Measurements from ENCODE around the gene HSPB2. TPM values are rescaled to one million over a fixed set of nuclear protein-coding genes. Genes with fewer than 3 reads are reported as not detected.
A peak's percentile ranks its signal among the peaks of the same experiment; 100 is the strongest.

HSPB2 gene
- total RNA-seq, 1 donor from 2014 or later: not detected

GRCh38 chr11:111909378-111909777 lies 3.2 kb upstream of the HSPB2 start:
- no peak overlapping the region for H3K4me3 Mint-ChIP-seq (ENCODE audit: low read depth)
- peaks cover 3% of the 10 kb centered on the region for H3K9me3 Mint-ChIP-seq (ENCODE audit: low read depth)
- TF ChIP-seq CTCF (IDR thresholded peaks at IDR 0.05; ENCODE audit: unreplicated experiment): no peak
- peaks cover 13% of the 10 kb centered on the region for H3K4me1 Mint-ChIP-seq (ENCODE audit: low read depth)
- H3K27me3 Mint-ChIP-seq: peaks cover 5% of the 10 kb centered on the region
- no peak for DNase-seq (ENCODE audit: low spot score, unreplicated experiment)
- peaks cover 4% of the 10 kb centered on the region for H3K36me3 Mint-ChIP-seq (ENCODE audit: insufficient read depth)
- H3K27ac Mint-ChIP-seq: no peak overlapping the region

- DNase-seq (ENCODE audit: low spot score, unreplicated experiment): no peak
- Mint-ChIP-seq H3K36me3 (ENCODE audit: insufficient read depth) (no peaks in the 10 kb centered on the region), H3K4me3 (ENCODE audit: low read depth) (no peak overlapping the region), H3K9me3 (ENCODE audit: low read depth) (no peaks in the 10 kb centered on the region), H3K4me1 (ENCODE audit: low read depth) (peaks cover 13% of the 10 kb centered on the region), H3K27me3 (peaks cover 5% of the 10 kb centered on the region), H3K27ac (peak overlapping the region; percentile 85)
- no peak for TF ChIP-seq CTCF (IDR thresholded peaks at IDR 0.05; ENCODE audit: unreplicated experiment)
These were observed 1.6 kb upstream of the HSPB2 start for GRCh38 chr11:111910676-111911562.

- Mint-ChIP-seq H3K27ac (peak within 1 kb of the TSS; percentile 85), H3K4me3 (ENCODE audit: low read depth) (no peak within 1 kb of the TSS), H3K27me3 (peaks cover 5% of the 10 kb centered on the region), H3K36me3 (ENCODE audit: insufficient read depth) (no peaks in the 10 kb centered on the region), H3K9me3 (ENCODE audit: low read depth) (no peaks in the 10 kb centered on the region), H3K4me1 (ENCODE audit: low read depth) (peaks cover 18% of the 10 kb centered on the region)
- DNase-seq (ENCODE audit: low spot score, unreplicated experiment): no peak
- TF ChIP-seq CTCF (IDR thresholded peaks at IDR 0.05; ENCODE audit: unreplicated experiment): no peak
These were observed 752 bp upstream of the HSPB2 start, which contains the start of gene CRYAB for GRCh38 chr11:111911563-111912401. Gene CRYAB, minus strand, starts transcription at chr11:111911770. Its CDS starts 46 bp downstream, at chr11:111911724.

- Mint-ChIP-seq H3K27ac (no peak overlapping the region), H3K4me1 (ENCODE audit: low read depth) (peaks cover 29% of the 10 kb centered on the region), H3K9me3 (ENCODE audit: low read depth) (no peaks in the 10 kb centered on the region), H3K4me3 (ENCODE audit: low read depth) (no peak overlapping the region), H3K36me3 (ENCODE audit: insufficient read depth) (no peaks in the 10 kb centered on the region), H3K27me3 (peaks cover 5% of the 10 kb centered on the region)
- TF ChIP-seq CTCF (IDR thresholded peaks at IDR 0.05; ENCODE audit: unreplicated experiment): no peak
- DNase-seq (ENCODE audit: low spot score, unreplicated experiment): no peak
These were observed 712 bp downstream of the HSPB2 start for GRCh38 chr11:111913031-111913861.
